NCI-H82 treated with DMSO at 0.1 percent for 48 hours (cell line): ENCODE data around the gene MCCC2.
"Not testable (repeated sequence)": the region's sequence is repeated elsewhere in the genome, so short reads cannot be mapped to it uniquely, and the experiment has no call there.

Source experiments
- DNase-seq: peaks from one replicate; lab custom pipeline; 2025; ENCODE audit not compliant: unreplicated experiment; lab: John Stamatoyannopoulos, UW

MCCC2 gene

DNA sequence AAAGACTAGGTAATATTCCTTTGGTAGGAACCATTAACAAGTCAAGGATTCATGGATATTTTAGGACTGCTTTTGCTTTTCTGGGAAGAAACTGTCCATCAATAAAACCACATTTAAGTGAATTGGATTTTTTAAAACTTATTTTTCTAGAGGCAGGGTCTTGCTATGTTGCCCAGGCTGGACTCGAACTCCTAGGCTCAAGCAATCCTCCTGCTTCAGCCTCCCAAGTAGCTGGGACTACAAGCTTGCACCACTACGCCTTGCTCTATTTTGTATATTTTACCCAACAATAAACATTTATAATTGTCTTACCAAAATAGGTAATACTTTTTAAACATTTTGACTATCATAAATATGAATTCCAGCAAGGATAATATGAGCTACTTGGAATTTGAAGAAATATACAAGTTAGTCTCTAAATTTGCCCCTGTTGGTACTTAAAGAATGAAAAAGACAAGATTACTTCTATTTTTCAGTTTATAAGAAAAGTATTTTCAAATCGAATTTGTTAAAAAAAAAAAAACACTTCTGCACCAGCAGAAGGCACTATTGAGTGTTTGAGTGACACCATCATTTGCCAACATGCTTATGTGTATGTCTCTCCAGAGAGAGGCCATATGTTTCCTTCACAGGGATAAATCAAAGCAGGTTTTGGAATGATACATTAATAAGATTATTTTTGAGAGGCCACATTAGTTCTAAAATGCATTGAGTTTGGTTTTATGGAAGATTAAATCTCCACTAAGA, 71.9 kb downstream of the MCCC2 start:
- no peak for DNase-seq

GRCh38 chr5:71662381-71662780, 75.2 kb downstream of the MCCC2 start:
- no peak for DNase-seq

DNA sequence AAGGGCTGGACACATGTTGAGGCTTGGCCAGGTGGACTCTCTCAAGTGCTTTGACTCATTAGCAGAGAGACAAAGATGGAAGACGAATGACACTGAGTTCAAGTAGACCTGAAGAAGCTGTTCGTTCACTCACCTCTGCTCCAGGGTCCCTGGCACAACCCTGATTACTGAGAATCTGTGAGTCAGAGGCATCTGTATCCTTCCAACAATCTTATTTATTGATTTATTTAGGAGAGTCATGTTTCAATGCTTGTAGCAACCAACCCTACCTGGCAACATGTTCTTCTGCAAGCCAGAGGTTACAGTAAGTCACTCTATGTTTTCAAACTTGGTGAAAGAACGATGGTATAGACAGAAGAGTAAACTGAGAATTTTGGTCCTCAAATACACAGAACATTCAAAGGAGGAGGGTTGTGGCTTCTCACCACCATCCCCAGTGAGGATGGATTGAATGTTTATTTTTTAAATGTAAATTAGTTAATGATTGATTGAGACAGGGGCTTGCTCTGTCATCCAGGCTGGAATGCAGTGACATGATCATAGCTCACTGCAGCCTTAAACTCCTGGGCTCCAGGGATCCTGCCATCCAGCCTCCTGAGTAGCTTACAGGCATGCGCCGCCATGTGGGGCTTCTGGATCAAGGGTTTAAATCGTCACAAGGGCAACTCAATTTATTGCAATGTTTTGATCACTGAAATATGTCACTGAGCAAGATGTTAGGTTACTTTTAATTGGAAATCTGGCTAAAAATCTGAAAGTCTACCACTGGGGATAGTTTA, 76.2 kb downstream of the MCCC2 start:
- no peak for DNase-seq

DNA sequence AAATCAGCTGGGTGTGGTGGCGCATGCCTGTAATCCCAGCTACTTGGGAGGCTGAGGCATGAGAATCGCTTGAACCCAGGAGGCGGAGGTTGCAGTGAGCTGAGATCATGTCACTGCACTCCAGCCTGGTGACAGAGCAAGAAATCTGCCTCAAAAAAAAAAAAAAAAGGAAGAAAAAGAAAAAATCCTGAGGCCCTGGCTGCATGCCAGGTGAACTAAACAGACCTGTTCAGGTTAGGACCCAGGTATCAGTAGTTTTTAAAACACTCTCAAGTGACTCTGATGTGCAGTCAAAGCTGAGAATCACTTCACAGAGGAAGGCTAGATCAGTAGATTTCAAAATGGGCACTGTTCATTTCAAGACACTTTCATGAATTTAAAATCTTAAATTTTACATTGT, 77.5 kb downstream of the MCCC2 start:
- DNase-seq, result not testable (repeated sequence)

- no peak for DNase-seq
Observed at GRCh38 chr5:71666321-71666720, 79.2 kb downstream of the MCCC2 start.

DNA sequence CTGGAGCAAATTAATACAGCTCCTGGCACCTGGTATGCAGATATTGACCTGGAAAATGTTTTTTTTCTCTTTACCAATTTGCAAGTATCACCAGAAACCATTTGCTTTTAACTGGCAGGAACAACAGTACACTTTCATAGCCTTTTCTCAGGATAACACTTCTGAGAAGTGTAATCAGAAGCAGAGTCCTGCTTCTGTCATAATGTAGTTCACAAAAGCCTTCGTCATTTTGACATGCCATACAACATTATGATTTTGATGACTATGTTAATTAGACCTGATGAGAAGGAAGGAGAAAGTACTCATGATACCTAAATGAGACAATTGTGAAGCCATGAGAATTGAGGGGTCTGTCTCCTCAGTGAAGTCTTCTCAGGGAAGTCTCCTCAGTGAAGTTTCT, 90.8 kb downstream of the MCCC2 start:
- DNase-seq, result no peak

DNA sequence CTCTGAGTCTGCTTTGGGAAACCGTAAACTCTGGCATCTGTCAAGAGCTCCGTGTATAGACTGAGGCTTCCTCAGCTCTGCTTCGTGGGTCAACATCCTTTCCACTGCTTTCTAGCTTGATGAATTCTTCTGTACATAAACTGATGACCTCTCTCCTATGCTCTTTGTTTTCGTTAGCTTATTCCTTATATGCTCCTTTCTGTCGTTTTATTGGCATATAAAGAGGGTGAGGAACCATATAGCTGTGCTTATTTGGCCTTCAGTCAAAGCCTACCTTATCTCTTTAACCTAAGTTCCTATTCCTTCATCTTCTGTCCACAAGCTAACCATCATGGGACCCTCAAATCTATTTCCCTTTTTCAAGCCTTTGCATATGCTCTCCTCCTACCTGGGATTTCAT, 92.6 kb downstream of the MCCC2 start:
- DNase-seq, result no peak

GRCh38 chr5:71680510-71680909, 93.4 kb downstream of the MCCC2 start:
- no peak for DNase-seq

GRCh38 chr5:71681296-71681695, 94.2 kb downstream of the MCCC2 start:
- no peak for DNase-seq

- no peak for DNase-seq
Observed at GRCh38 chr5:71684309-71684708, 97.2 kb downstream of the MCCC2 start.

- no peak for DNase-seq
Observed at GRCh38 chr5:71693828-71694427, 106.8 kb downstream of the MCCC2 start.

- DNase-seq, result no peak
Observed at GRCh38 chr5:71695071-71695470, 107.9 kb downstream of the MCCC2 start.

- DNase-seq, result no peak
Observed at GRCh38 chr5:71695595-71695994, 108.5 kb downstream of the MCCC2 start.

DNA sequence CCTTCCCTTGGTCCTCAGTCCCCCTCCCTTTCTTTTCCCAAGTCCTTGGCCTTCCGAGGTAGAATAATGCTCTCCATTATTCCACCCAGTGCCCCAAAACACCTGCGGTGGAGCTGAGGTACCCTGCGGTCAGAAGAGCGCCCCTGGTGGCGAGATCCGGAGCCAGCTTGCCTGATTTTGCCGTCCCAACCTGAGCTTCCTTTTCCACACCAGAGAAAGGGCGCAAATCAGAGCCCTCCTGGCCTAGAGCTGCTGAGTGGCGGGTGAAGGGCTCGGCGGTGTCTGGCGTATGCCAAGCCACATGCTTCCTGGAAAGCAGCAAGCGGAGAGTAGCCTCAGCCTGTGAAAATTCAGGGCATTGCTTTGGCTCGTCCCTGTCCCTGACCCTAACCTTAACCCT, 110.8 kb downstream of the MCCC2 start:
- DNase-seq, result no peak

DNA sequence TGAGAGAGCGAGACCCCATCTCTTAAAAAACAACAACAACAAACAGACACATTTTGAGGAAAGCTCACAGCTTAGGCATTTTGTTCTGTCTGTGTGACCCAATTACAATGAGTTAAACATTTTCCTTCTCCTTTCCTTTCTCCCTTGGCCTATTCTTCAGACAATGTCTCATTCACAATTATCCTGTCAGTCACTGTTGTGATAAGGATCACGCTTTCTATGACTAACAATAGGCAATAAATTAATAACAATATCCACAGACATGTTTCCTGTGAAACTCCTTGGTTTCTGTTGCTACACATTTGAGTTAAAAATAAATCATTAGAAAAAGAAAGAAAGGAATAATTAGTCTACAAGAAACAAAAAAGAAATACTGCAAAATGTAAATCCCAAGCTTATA, 112.1 kb downstream of the MCCC2 start:
- DNase-seq, result no peak

GRCh38 chr5:71699751-71700150, 112.6 kb downstream of the MCCC2 start:
- DNase-seq, result no peak

DNA sequence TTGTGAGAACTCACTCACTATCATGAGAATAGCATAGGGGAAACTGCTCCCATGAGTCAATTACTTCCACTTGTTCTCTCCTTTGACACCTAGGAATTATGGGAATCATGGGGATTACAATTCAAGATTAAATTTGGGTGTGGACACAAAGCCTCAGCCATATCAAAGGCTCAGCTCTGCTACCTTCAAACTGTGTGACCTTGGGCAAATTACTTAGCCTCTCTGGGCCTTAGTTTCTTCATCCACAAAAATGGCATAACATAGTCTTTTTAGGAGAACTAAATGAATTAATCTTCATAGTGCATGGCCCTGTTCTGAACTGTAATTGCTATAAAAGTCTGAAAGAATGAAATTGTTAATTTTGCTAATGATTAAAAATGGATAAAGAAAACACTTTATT, 113.7 kb downstream of the MCCC2 start:
- no peak for DNase-seq

DNA sequence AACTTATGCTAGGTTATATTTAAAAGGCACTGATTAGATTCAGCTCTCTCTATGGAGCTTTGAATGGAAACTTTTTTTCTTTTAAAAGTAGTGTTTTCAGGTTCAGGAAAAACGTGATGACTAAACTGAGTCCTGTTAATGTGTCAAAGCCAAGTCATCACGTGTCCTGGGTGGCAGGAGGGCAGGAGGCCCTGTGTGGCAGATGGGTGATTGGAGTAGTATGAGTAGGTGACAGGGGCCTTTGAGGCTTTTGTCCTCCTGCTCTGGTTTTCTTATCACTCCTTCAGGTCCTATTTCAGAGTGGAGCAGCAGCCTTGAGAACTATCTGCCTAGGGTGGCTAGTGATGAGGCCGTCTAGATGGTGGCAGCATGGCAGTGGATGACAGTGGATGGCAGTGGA, 114.3 kb downstream of the MCCC2 start:
- no peak for DNase-seq

- no peak for DNase-seq
Observed at GRCh38 chr5:71703941-71704340, 116.8 kb downstream of the MCCC2 start.

DNA sequence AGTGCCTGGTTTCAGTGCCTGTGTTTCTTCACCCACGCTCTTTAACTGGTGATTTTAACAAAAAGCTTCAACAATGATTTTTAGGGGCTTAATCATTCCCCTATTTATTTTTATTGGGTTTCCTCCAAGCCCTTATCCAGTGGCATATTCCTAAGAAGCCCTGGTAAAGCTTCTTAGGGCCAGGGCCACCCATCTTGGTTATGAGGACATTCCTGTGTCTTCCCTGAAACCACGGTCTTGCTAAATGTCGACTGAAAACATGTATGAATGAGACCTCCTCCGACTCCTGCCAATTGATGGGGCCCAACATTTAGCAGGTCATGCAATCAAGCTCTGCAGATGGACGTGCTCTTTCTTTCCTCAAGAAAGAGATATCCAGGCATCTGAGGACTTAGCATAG, 118.3 kb downstream of the MCCC2 start:
- no peak for DNase-seq

DNA sequence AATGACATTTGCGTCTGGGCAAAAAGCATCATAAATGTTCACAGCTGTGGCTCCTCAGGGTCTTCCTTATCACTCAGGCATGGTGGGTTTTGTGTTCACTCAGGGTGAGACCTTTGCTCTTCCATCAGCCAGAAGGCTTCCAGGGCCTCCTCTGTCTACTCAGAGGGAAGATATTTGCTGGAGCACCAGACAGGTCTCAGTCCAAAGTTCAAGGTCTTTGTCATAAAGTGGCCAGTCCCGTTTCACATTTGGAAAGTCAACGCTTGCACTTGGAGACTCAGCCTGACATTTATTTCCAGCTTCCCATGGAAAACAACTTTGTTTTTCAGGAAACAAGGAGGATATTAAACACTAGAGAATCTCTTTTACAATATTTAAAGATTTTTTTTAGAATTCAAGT, 119.8 kb downstream of the MCCC2 start:
- no peak for DNase-seq
